GM23338 (cell line): ENCODE data around the gene MAD1L1. TPM values are rescaled to one million over a fixed set of nuclear protein-coding genes. Genes with fewer than 3 reads are reported as not detected.

Source experiments
- ATAC-seq: fragments of 200-7000 bp; cut with Tn5 transposase; 3 replicates; pipeline ENCODE4 v1.9.1; 2020
- DNase-seq: peaks from one replicate; pipeline ENCODE4 v3.0.0-alpha.2; 2015; ENCODE audit warnings: low spot score
- H2AFZ ChIP-seq: fragments of 200-600 bp; sonication (generic); 2 replicates; pipeline ENCODE4 v1.8.0; 2016; ENCODE audit warnings: antibody characterized with exemption, mild to moderate bottlenecking, moderate library complexity
- H3F3A ChIP-seq: fragments of 200-600 bp; sonication (generic); replicated peaks from 2 replicates; pipeline ENCODE4 v1.8.0; 2017; ENCODE audit warnings: antibody characterized with exemption, mixed run types, low read depth
- H3K27ac ChIP-seq: fragments of 200-600 bp; sonication (generic); 2 replicates; pipeline ENCODE4 v1.6.1; 2016; ENCODE audit warnings: low read depth
- H3K27me3 ChIP-seq: fragments of 200-600 bp; sonication (generic); 2 replicates; pipeline ENCODE4 v1.8.0; 2016; ENCODE audit warnings: mild to moderate bottlenecking, mixed run types, moderate library complexity; ENCODE audit not compliant: insufficient read depth
- H3K36me3 ChIP-seq: fragments of 200-600 bp; sonication (generic); 2 replicates; pipeline ENCODE4 v1.8.0; 2016; ENCODE audit warnings: mild to moderate bottlenecking; ENCODE audit not compliant: insufficient read depth
- H3K4me1 ChIP-seq: fragments of 200-600 bp; sonication (generic); 2 replicates; pipeline ENCODE4 v1.8.0; 2016; ENCODE audit warnings: mild to moderate bottlenecking, moderate library complexity; ENCODE audit not compliant: insufficient read depth
- H3K4me2 ChIP-seq: fragments of 200-600 bp; sonication (generic); 2 replicates; pipeline ENCODE4 v1.7.1; 2017; ENCODE audit warnings: mixed run types
- H3K4me3 ChIP-seq: fragments of 200-600 bp; sonication (generic); 2 replicates; pipeline ENCODE4 v1.6.1; 2016; ENCODE audit warnings: mixed run types
- H3K79me2 ChIP-seq: fragments of 200-600 bp; sonication (generic); replicated peaks from 2 replicates; pipeline ENCODE4 v1.8.0; 2017; ENCODE audit warnings: mild to moderate bottlenecking; ENCODE audit not compliant: insufficient read depth
- H3K9me2 ChIP-seq: fragments of 200-600 bp; sonication (generic); 2 replicates; pipeline ENCODE4 v1.8.0; 2017; ENCODE audit not compliant: insufficient read depth
- H4K20me1 ChIP-seq: fragments of 200-600 bp; sonication (generic); replicated peaks from 2 replicates; pipeline ENCODE4 v1.8.0; 2017; ENCODE audit warnings: mild to moderate bottlenecking; ENCODE audit not compliant: insufficient read depth
- H3K27ac Mint-ChIP-seq: 2 replicates; pipeline ENCODE4 v1.8.0; 2020; ENCODE audit warnings: inconsistent platforms, mild to moderate bottlenecking, moderate library complexity, mixed read lengths
- H3K27me3 Mint-ChIP-seq: 3 replicates; pipeline ENCODE4 v1.8.0; 2022; ENCODE audit warnings: low read depth, mild to moderate bottlenecking, moderate library complexity, mixed read lengths, inconsistent platforms; ENCODE audit not compliant: insufficient read depth, poor library complexity
- H3K36me3 Mint-ChIP-seq: 3 replicates; pipeline ENCODE4 v1.8.0; 2021; ENCODE audit warnings: low read depth, mild to moderate bottlenecking, inconsistent platforms, moderate library complexity, mixed read lengths
- H3K4me1 Mint-ChIP-seq: 3 replicates; pipeline ENCODE4 v1.8.0; 2020; ENCODE audit warnings: mild to moderate bottlenecking, inconsistent platforms, mixed read lengths
- H3K4me3 Mint-ChIP-seq: 3 replicates; pipeline ENCODE4 v1.8.0; 2021; ENCODE audit warnings: moderate library complexity, mild to moderate bottlenecking, inconsistent platforms, mixed read lengths
- H3K9me3 Mint-ChIP-seq: 3 replicates; pipeline ENCODE4 v1.8.0; 2020; ENCODE audit warnings: moderate library complexity, mild to moderate bottlenecking, inconsistent platforms, mixed read lengths
- CREB1 ChIP-seq: fragments of 250-450 bp; sonication (Bioruptor Pico); IDR thresholded peaks from 2 replicates; pipeline ENCODE4 v1.5.0; 2020; ENCODE audit warnings: low read depth, mild to moderate bottlenecking, moderate library complexity
- CTCF ChIP-seq, 2 experiments: fragments of 200-600 bp in 1 of 2; sonication (generic) in 1 of 2; conservative IDR thresholded peaks; 2 replicates each; pipeline versions ENCODE4 v1.5.1 to v1.6.1; 2016 to 2017; ENCODE audit warnings: antibody characterized with exemption in 2 of 2, low read depth in 2 of 2, mild to moderate bottlenecking in 2 of 2, moderate library complexity in 1 of 2
- ETS1 ChIP-seq: IDR thresholded peaks from 2 replicates; pipeline ENCODE4 v1.6.1; 2016; ENCODE audit warnings: antibody characterized with exemption
- EZH2 ChIP-seq: fragments of 200-600 bp; sonication (generic); IDR thresholded peaks from one replicate; pipeline ENCODE4 v1.8.0; 2017; ENCODE audit warnings: antibody characterized with exemption, mild to moderate bottlenecking, low read depth; ENCODE audit not compliant: unreplicated experiment
- EZH2phosphoT487 ChIP-seq: fragments of 200-600 bp; sonication (generic); IDR thresholded peaks from one replicate; pipeline ENCODE4 v1.8.1; 2018; ENCODE audit warnings: antibody characterized with exemption; ENCODE audit not compliant: unreplicated experiment
- JUNB ChIP-seq: IDR thresholded peaks from one replicate; pipeline ENCODE4 v1.6.1; 2016; ENCODE audit warnings: antibody characterized with exemption; ENCODE audit not compliant: unreplicated experiment
- NANOG ChIP-seq: IDR thresholded peaks from 2 replicates; pipeline ENCODE4 v1.6.1; 2016; ENCODE audit warnings: antibody characterized with exemption, borderline replicate concordance
- POLR2AphosphoS5 ChIP-seq: IDR thresholded peaks from 2 replicates; pipeline ENCODE4 v1.6.1; 2016; ENCODE audit warnings: antibody characterized with exemption, low read depth
- REST ChIP-seq: IDR thresholded peaks from one replicate; pipeline ENCODE4 v1.6.1; 2018; ENCODE audit warnings: antibody characterized with exemption; ENCODE audit not compliant: unreplicated experiment
- STAT1 ChIP-seq: IDR thresholded peaks from one replicate; pipeline ENCODE4 v1.6.1; 2016; ENCODE audit warnings: antibody characterized with exemption; ENCODE audit not compliant: unreplicated experiment
- ZNF114 ChIP-seq: fragments of 250-450 bp; sonication (Bioruptor Pico); IDR thresholded peaks from 2 replicates; pipeline ENCODE4 v1.5.0; 2020; ENCODE audit warnings: mild to moderate bottlenecking, moderate library complexity
- ZNF331 ChIP-seq: fragments of 250-450 bp; sonication (Bioruptor Pico); IDR thresholded peaks from 2 replicates; pipeline ENCODE4 v1.5.0; 2020; ENCODE audit warnings: low read depth, mild to moderate bottlenecking, moderate library complexity
- ZNF462 ChIP-seq: fragments of 250-450 bp; sonication (Bioruptor Pico); IDR thresholded peaks from 2 replicates; pipeline ENCODE4 v1.5.0; 2020; ENCODE audit warnings: mild to moderate bottlenecking, moderate library complexity
- polyA plus RNA-seq: library from polyadenylated mRNA; unstranded; fragments of >200 nt; fragmentation: Nextera tagmentation; extraction: Ambion mirVana; gene quantifications from 2 replicates; pipeline ENCODE4 v1.2.1, GENCODE V29; 2016
- total RNA-seq: library from RNA; depleted of rRNA; stranded (reverse); fragments of >200 nt; shearing (Covaris generic); gene quantifications from 2 replicates; pipeline ENCODE4 v1.2.3, GENCODE V29; 2014

MAD1L1 gene
- total and polyA plus RNA-seq, 2 experiments from 2014 or later = 40.3 to 59.3 TPM

- ATAC-seq = no peak
These were observed 35.1 kb downstream of the MAD1L1 start for GRCh38 chr7:2197436-2198155.

More at GRCh38 chr7:2197436-2198155, 35.1 kb downstream of the MAD1L1 start:
- 0 out of 2 replicates have a peak, but pooled peaks cover 6% of the 10 kb centered on the region for H4K20me1 ChIP-seq
- H2AFZ ChIP-seq = no peak overlapping the region
- no peak overlapping the region for H3K4me3 ChIP-seq
- no peak overlapping the region for H3K27ac Mint-ChIP-seq
- no peak for DNase-seq
- H3K36me3 ChIP-seq = peaks cover 11% of the 10 kb centered on the region
- H3K27me3 ChIP-seq = no peaks in the 10 kb centered on the region
- no peaks in the 10 kb centered on the region for H3K4me1 Mint-ChIP-seq
- H3K79me2 ChIP-seq = peaks cover 14% of the 10 kb centered on the region; the same call in 1 of the 2 replicates
- peaks cover 54% of the 10 kb centered on the region for H3K36me3 Mint-ChIP-seq
- peaks cover 9% of the 10 kb centered on the region for H3K27me3 Mint-ChIP-seq
- no peak for TF ChIP-seq NANOG
- no peak for TF ChIP-seq JUNB
- TF ChIP-seq ZNF114 (CRISPR knock-in tag) = no peak
- no peak for TF ChIP-seq EZH2
- no peak for TF ChIP-seq ZNF331 (CRISPR knock-in tag)
- no peak for TF ChIP-seq REST
- no peak for TF ChIP-seq POLR2AphosphoS5
- TF ChIP-seq CREB1 (CRISPR knock-in tag) = no peak
- no peak for TF ChIP-seq EZH2phosphoT487
- TF ChIP-seq STAT1 = no peak
- no peak for TF ChIP-seq ETS1
- TF ChIP-seq CTCF (conservative IDR thresholded peaks at IDR 0.05; ENCODE audit: low read depth in 2 of 2) = no peak
- no peak for TF ChIP-seq ZNF462 (CRISPR knock-in tag)
- no peaks in the 10 kb centered on the region for H3K9me2 ChIP-seq
- no peak overlapping the region for H3K27ac ChIP-seq
- H3K4me3 Mint-ChIP-seq = no peak overlapping the region
- H3F3A ChIP-seq = no peaks in the 10 kb centered on the region
- H3K9me3 Mint-ChIP-seq = peaks cover 8% of the 10 kb centered on the region; the same call in 2 of the 3 replicates
- no peaks in the 10 kb centered on the region for H3K4me1 ChIP-seq
- H3K4me2 ChIP-seq = no peak overlapping the region
